ENCODE data around the gene FBXL13. TPM values are rescaled to one million over a fixed set of nuclear protein-coding genes. Genes with fewer than 3 reads are reported as not detected.

The FBXL13 gene
- total and polyA plus RNA-seq, 2 experiments from 2014 or later: 1.2 to 2.5 TPM

- Histone ChIP-seq H3K36me3 (ENCODE audit: insufficient read depth) (no peaks in the 10 kb centered on the region), H3K4me1 (ENCODE audit: insufficient read depth) (no peaks in the 10 kb centered on the region), H3K27ac (ENCODE audit: low read depth) (no peak overlapping the region), H3K4me3 (no peak overlapping the region), H3F3A (replicated peaks; ENCODE audit: low read depth) (no peaks in the 10 kb centered on the region), H2AFZ (no peak overlapping the region), H3K9me2 (ENCODE audit: insufficient read depth) (peaks cover 4% of the 10 kb centered on the region), H4K20me1 (replicated peaks; ENCODE audit: insufficient read depth) (no peaks in the 10 kb centered on the region), H3K4me2 (no peak overlapping the region), H3K27me3 (ENCODE audit: insufficient read depth) (no peaks in the 10 kb centered on the region), H3K79me2 (replicated peaks; ENCODE audit: insufficient read depth) (no peaks in the 10 kb centered on the region)
- H3K4me3 Mint-ChIP-seq: no peak overlapping the region
- no peak overlapping the region for H3K27ac Mint-ChIP-seq
- H3K27me3 Mint-ChIP-seq (ENCODE audit: insufficient read depth, low read depth, poor library complexity): peaks cover 2% of the 10 kb centered on the region
- DNase-seq (ENCODE audit: low spot score): no peak
- H3K9me3 Mint-ChIP-seq: no peaks in the 10 kb centered on the region
- no peak for ATAC-seq
- no peaks in the 10 kb centered on the region for H3K4me1 Mint-ChIP-seq
- TF ChIP-seq STAT1 (IDR thresholded peaks at IDR 0.05; ENCODE audit: unreplicated experiment) (no peak), ZNF462 (CRISPR knock-in tag; IDR thresholded peaks at IDR 0.05) (no peak), POLR2AphosphoS5 (IDR thresholded peaks at IDR 0.05; ENCODE audit: low read depth) (no peak), EZH2phosphoT487 (IDR thresholded peaks at IDR 0.05; ENCODE audit: unreplicated experiment) (no peak), ZNF114 (CRISPR knock-in tag; IDR thresholded peaks at IDR 0.05) (no peak), EZH2 (IDR thresholded peaks at IDR 0.05; ENCODE audit: low read depth, unreplicated experiment) (no peak), REST (IDR thresholded peaks at IDR 0.05; ENCODE audit: unreplicated experiment) (no peak), ETS1 (IDR thresholded peaks at IDR 0.05) (no peak), ZNF331 (CRISPR knock-in tag; IDR thresholded peaks at IDR 0.05; ENCODE audit: low read depth) (no peak), CREB1 (CRISPR knock-in tag; IDR thresholded peaks at IDR 0.05; ENCODE audit: low read depth) (no peak), CTCF (conservative IDR thresholded peaks at IDR 0.05; ENCODE audit: low read depth in 2 of 2) (no peak), JUNB (IDR thresholded peaks at IDR 0.05; ENCODE audit: unreplicated experiment) (no peak), NANOG (IDR thresholded peaks at IDR 0.05; ENCODE audit: borderline replicate concordance) (no peak)
- H3K36me3 Mint-ChIP-seq (ENCODE audit: low read depth): no peaks in the 10 kb centered on the region
Measured at GRCh38 chr7:102891693-102892261, 182.8 kb downstream of the FBXL13 start.

Data from GM23338 (cell line).